Endothelial cell of umbilical vein (primary cell): ENCODE measurements around the gene GPR180.

Source experiments
- CTCF ChIP-seq, 2 donors: IDR thresholded peaks; 1 replicate in 1 of 2; 2 replicates in 1 of 2; pipeline ENCODE4 v1.5.1; 2011; ENCODE audit warnings: low read length in 2 of 2, mild to moderate bottlenecking in 2 of 2, moderate library complexity in 2 of 2, control low read depth in 1 of 2, inconsistent platforms in 1 of 2, low read depth in 1 of 2; ENCODE audit not compliant: insufficient read depth in 1 of 2; ENCODE audit errors: extremely low read depth in 1 of 2
- POLR2A ChIP-seq: IDR thresholded peaks from 2 replicates; pipeline ENCODE4 v1.6.1; 2012; ENCODE audit warnings: low read depth, mild to moderate bottlenecking, control low read depth, low read length

- TF ChIP-seq CTCF (IDR thresholded peaks at IDR 0.05; ENCODE audit: extremely low read depth in 1 of 2, insufficient read depth in 1 of 2, low read depth in 1 of 2, low read length in 2 of 2) (no peak), POLR2A (no peak)
These were observed 21.7 kb downstream of the GPR180 start for GRCh38 chr13:94623316-94623715.
